H1 (cell line): ENCODE measurements around the gene DVL1. TPM values are rescaled to one million over a fixed set of nuclear protein-coding genes. Genes with fewer than 3 reads are reported as not detected.

Experiments used
- CBX5 ChIP-seq: fragments of 300-800, 300-1000 bp; sonication (generic); IDR thresholded peaks from 2 replicates; pipeline ENCODE4 v1.7.1; 2016; ENCODE audit warnings: antibody characterized with exemption, low read length, low read depth
- CBX8 ChIP-seq: fragments of 300-800, 300-1000 bp; sonication (generic); IDR thresholded peaks from 2 replicates; pipeline ENCODE4 v1.7.1; 2016; ENCODE audit warnings: low read depth, low read length, borderline replicate concordance
- CHD7 ChIP-seq: fragments of 300-600 bp; sonication (generic); IDR thresholded peaks from 2 replicates; pipeline ENCODE4 v1.7.1; 2012; ENCODE audit warnings: low read length, moderate library complexity, mild to moderate bottlenecking, inconsistent platforms; ENCODE audit not compliant: insufficient replicate concordance
- CTBP2 ChIP-seq: IDR thresholded peaks from 2 replicates; pipeline ENCODE4 v1.7.0; 2011; ENCODE audit warnings: borderline replicate concordance, mild to moderate bottlenecking, moderate library complexity, mixed read lengths, low read length; ENCODE audit not compliant: insufficient read depth, insufficient read length
- GABPA ChIP-seq: IDR thresholded peaks from 2 replicates; pipeline ENCODE4 v1.6.1; 2011; ENCODE audit warnings: mild to moderate bottlenecking, low read length, moderate library complexity, borderline replicate concordance; ENCODE audit not compliant: insufficient read depth
- KDM1A ChIP-seq: fragments of 200-600, 300-600 bp; sonication (generic); IDR thresholded peaks from 2 replicates; pipeline ENCODE4 v1.7.1; 2016; ENCODE audit warnings: mild to moderate bottlenecking, low read length, borderline replicate concordance
- KDM4A ChIP-seq: IDR thresholded peaks from one replicate; pipeline ENCODE4 v1.7.1; 2012; ENCODE audit warnings: low read depth, mild to moderate bottlenecking, moderate library complexity, low read length, inconsistent platforms; ENCODE audit not compliant: severe bottlenecking
- SAP30 ChIP-seq: fragments of 300-600 bp; sonication (generic); IDR thresholded peaks from 2 replicates; pipeline ENCODE4 v1.7.1; 2012; ENCODE audit warnings: low read length, moderate library complexity, mild to moderate bottlenecking, inconsistent platforms; ENCODE audit not compliant: insufficient read depth, insufficient replicate concordance
- ZNF274 ChIP-seq: IDR thresholded peaks from 2 replicates; pipeline ENCODE4 v1.7.0; 2012; ENCODE audit warnings: low read length, borderline replicate concordance; ENCODE audit errors: extremely low read depth
- polyA plus RNA-seq, 7 experiments: library from polyadenylated mRNA; depleted of rRNA in 3 of 7; stranded (reverse) in 5 of 7; unstranded in 2 of 7; fragments of >200 nt in 5 of 7; fragments of 200-250 nt in 2 of 7; gene quantifications; 1 replicate in 5 of 7; 2 replicates in 1 of 7; 4 replicates in 1 of 7; pipeline versions ENCODE4 v1.2.1 to v1.2.3, GENCODE V29; 2011 to 2013; ENCODE audit warnings: missing spikeins in 2 of 7, mixed read lengths in 2 of 7
- total RNA-seq: library from RNA; stranded (reverse); fragmentation: NEBNext Ultra II Directional; extraction: Animal tissue kit (Norgen Biotek cat#: 25700); gene quantifications from 2 replicates; pipeline ENCODE4 v1.2.1, GENCODE V29; 2021

Gene DVL1
- total and polyA plus RNA-seq, 2 of the 8 experiments (the other 6 are each of a cell fraction or from before 2014, with no cell fraction given), result 39.4 to 58.9 TPM

GRCh38 chr1:1374589-1374928 lies 25.3 kb upstream of the DVL1 start (continued):
- TF ChIP-seq CHD7 (no peak), KDM1A (no peak), GABPA (no peak), KDM4A (no peak), CBX8 (no peak), CBX5 (no peak), ZNF274 (no peak), CTBP2 (no peak), SAP30 (no peak)
- TF ChIP-seq, all 59 proteins: peak for 0
